ENCODE measurements around the gene CAPN2.

Gene CAPN2

DNA sequence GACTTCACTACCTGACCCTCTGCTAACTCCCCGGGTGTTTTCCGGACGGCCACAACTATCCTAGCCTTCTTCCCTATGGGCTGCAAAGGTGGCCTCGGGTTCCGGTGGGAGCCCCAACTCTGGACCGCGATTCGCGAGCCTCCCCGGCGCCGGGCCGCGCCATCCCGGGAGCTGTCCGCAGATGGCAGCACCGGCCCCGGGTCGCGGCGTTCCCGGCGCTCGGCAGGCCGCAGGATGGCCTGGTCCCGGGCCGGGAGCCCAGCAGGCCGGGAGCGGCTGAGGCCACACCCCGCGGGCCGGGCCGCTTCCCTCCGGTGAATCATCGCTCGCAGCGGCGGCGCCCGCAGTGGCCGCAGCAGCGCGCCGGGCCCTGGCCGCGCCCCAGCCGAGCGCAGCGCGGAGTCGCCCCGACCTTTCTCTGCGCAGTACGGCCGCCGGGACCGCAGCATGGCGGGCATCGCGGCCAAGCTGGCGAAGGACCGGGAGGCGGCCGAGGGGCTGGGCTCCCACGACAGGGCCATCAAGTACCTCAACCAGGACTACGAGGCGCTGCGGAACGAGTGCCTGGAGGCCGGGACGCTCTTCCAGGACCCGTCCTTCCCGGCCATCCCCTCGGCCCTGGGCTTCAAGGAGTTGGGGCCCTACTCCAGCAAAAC lies at the start of gene CAPN2 (continued):
- TF ChIP-seq HOXD13 (CRISPR knock-in tag; IDR thresholded peaks at IDR 0.05; ENCODE audit: borderline replicate concordance), result peak; percentile 73; the same call in 1 of the 2 replicates
- no peak for TF ChIP-seq EGR2 (tag by site-specific recombination; IDR thresholded peaks at IDR 0.05; ENCODE audit: low read depth)
- TF ChIP-seq PRDM6 (tag by site-specific recombination; IDR thresholded peaks at IDR 0.05), result no peak
- no peak for TF ChIP-seq SCRT1 (tag by site-specific recombination; IDR thresholded peaks at IDR 0.05; ENCODE audit: borderline replicate concordance)
- no peak for TF ChIP-seq ZNF610 (tag by site-specific recombination; IDR thresholded peaks at IDR 0.05; ENCODE audit: borderline replicate concordance)
- TF ChIP-seq ZNF132 (tag by site-specific recombination; IDR thresholded peaks at IDR 0.05; ENCODE audit: borderline replicate concordance), result no peak
- TF ChIP-seq ZNF560 (tag by site-specific recombination; IDR thresholded peaks at IDR 0.05; ENCODE audit: borderline replicate concordance), result peak; percentile 100
- TF ChIP-seq GLIS1 (tag by site-specific recombination; IDR thresholded peaks at IDR 0.05), result no peak
- TF ChIP-seq PBX3 (CRISPR knock-in tag; IDR thresholded peaks at IDR 0.05), result peak; percentile 79
- no peak for TF ChIP-seq ZNF114 (tag by site-specific recombination; IDR thresholded peaks at IDR 0.05)
- TF ChIP-seq ZNF449 (tag by site-specific recombination; IDR thresholded peaks at IDR 0.05), result 0 out of 2 replicates have a peak, but pooled peaks have one; percentile 50
- no peak for TF ChIP-seq ZNF645 (tag by site-specific recombination; IDR thresholded peaks at IDR 0.05)
- no peak for TF ChIP-seq ZNF843 (tag by site-specific recombination; IDR thresholded peaks at IDR 0.05)
- TF ChIP-seq PRDM1 (tag by site-specific recombination; IDR thresholded peaks at IDR 0.05), result no peak
- TF ChIP-seq SP7 (tag by site-specific recombination; IDR thresholded peaks at IDR 0.05), result peak; percentile 8; the same call in 1 of the 2 replicates
- no peak for TF ChIP-seq ZNF658 (tag by site-specific recombination; IDR thresholded peaks at IDR 0.05)
- no peak for TF ChIP-seq ZNF544 (tag by site-specific recombination; IDR thresholded peaks at IDR 0.05)
- TF ChIP-seq ZSCAN23 (tag by site-specific recombination; IDR thresholded peaks at IDR 0.05), result 0 out of 2 replicates have a peak, but pooled peaks have one; percentile 58
- TF ChIP-seq ZBTB1 (tag by site-specific recombination; IDR thresholded peaks at IDR 0.05), result no peak
- TF ChIP-seq ZNF558 (tag by site-specific recombination; IDR thresholded peaks at IDR 0.05), result no peak
- TF ChIP-seq, protein P1, sequence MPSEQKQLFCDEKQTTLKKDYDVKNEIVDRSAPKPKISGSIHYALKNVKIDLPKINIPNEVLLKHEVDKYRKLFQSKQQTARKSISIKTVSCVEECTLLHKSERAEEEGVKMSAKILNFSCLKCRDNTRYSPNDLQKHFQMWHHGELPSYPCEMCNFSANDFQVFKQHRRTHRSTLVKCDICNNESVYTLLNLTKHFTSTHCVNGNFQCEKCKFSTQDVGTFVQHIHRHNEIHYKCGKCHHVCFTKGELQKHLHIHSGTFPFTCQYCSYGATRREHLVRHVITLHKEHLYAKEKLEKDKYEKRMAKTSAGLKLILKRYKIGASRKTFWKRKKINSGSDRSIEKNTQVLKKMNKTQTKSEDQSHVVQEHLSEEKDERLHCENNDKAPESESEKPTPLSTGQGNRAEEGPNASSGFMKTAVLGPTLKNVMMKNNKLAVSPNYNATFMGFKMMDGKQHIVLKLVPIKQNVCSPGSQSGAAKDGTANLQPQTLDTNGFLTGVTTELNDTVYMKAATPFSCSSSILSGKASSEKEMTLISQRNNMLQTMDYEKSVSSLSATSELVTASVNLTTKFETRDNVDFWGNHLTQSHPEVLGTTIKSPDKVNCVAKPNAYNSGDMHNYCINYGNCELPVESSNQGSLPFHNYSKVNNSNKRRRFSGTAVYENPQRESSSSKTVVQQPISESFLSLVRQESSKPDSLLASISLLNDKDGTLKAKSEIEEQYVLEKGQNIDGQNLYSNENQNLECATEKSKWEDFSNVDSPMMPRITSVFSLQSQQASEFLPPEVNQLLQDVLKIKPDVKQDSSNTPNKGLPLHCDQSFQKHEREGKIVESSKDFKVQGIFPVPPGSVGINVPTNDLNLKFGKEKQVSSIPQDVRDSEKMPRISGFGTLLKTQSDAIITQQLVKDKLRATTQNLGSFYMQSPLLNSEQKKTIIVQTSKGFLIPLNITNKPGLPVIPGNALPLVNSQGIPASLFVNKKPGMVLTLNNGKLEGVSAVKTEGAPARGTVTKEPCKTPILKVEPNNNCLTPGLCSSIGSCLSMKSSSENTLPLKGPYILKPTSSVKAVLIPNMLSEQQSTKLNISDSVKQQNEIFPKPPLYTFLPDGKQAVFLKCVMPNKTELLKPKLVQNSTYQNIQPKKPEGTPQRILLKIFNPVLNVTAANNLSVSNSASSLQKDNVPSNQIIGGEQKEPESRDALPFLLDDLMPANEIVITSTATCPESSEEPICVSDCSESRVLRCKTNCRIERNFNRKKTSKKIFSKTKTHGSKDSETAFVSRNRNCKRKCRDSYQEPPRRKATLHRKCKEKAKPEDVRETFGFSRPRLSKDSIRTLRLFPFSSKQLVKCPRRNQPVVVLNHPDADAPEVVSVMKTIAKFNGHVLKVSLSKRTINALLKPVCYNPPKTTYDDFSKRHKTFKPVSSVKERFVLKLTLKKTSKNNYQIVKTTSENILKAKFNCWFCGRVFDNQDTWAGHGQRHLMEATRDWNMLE (tag by site-specific recombination; conservative IDR thresholded peaks at IDR 0.05; ENCODE audit: low read depth), result no peak; the same call in 1 of the 2 replicates
- no peak for TF ChIP-seq ZNF664 (tag by site-specific recombination; IDR thresholded peaks at IDR 0.05)
- TF ChIP-seq ATF2 (tag by site-specific recombination; IDR thresholded peaks at IDR 0.05; ENCODE audit: low read depth), result no peak
- TF ChIP-seq ZNF791 (tag by site-specific recombination; IDR thresholded peaks at IDR 0.05), result no peak
- 0 out of 2 replicates have a peak, but pooled peaks have one; percentile 36 for TF ChIP-seq ZFP69B (tag by site-specific recombination; IDR thresholded peaks at IDR 0.05)
- TF ChIP-seq KLF1 (tag by site-specific recombination; IDR thresholded peaks at IDR 0.05), result peak; percentile 82
- no peak for TF ChIP-seq ZNF133 (tag by site-specific recombination; IDR thresholded peaks at IDR 0.05)
- 0 out of 2 replicates have a peak, but pooled peaks have one; percentile 16 for TF ChIP-seq ZBTB48 (tag by site-specific recombination; IDR thresholded peaks at IDR 0.05)
- peak; percentile 92 for TF ChIP-seq ZNF335 (tag by site-specific recombination; conservative IDR thresholded peaks at IDR 0.05)

All from HEK293 (cell line).